IPS-NIHi7 (cell line): ENCODE measurements around the gene CABCOCO1.

ENCODE experiments used
- DNase-seq: peaks from one replicate; pipeline ENCODE4 v3.0.0; 2012; ENCODE audit warnings: mixed read lengths; ENCODE audit errors: extremely low spot score

CABCOCO1 gene

GRCh38 chr10:61785473-61786105 lies 122.9 kb downstream of the CABCOCO1 start:
- no peak for DNase-seq

DNA sequence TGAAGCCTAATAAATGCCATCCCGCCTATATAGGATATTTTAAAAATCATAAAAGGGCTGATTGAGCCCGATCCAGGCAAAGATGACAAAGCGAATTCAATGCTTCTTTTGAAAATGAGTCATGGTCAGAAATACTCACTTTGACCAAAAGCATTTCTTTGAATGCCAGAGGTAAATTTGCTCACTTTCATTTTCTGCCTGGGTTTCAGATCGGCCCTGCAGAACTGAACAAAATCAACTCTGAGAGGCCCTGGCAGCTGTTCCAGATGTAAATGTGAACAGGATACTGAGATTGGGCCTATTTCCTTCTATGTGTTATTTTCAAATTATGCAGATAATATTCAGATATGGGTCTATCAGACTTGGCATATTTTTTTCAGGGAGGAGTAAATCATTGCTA lies 124.0 kb downstream of the CABCOCO1 start:
- no peak for DNase-seq

DNA sequence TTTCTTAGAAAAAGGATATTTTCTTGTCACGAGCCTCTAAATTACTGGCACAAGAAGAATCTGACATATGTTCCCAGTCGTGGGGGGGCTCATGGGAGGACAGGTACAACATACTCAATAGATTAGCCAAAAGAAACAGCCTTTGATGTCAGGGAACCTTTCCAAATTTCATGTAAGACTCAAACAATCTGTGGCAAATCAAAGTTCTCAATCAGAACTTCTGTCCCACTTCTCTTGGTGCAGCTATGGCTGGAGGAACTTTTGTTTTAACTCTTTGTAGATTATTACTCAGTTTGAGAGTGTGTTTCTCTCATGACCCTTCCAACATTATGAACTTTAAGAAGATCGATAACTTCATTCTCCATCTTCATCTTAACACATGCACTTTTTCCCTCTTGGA lies 124.4 kb downstream of the CABCOCO1 start:
- no peak for DNase-seq

DNA sequence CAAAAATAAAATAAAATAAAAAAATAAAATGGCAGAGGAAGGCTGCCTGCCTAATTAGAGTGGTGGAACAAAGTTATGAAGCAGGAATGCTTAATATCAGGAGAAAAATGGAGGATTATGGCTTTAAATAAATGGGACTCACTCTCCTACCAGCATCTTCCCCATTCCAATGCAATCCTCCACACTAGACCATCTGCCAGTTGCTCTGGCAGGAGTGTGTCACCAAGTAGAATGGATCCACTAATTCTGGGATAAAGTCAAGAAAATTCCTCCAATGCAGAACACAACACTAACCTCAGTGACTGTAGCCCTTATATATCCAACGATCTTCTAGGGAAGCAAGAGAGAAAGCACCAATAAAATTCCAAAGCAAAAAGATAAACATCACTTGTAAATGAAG lies 126.3 kb downstream of the CABCOCO1 start:
- DNase-seq = no peak

- DNase-seq = no peak
These were observed 128.5 kb downstream of the CABCOCO1 start for GRCh38 chr10:61791216-61791615.

DNA sequence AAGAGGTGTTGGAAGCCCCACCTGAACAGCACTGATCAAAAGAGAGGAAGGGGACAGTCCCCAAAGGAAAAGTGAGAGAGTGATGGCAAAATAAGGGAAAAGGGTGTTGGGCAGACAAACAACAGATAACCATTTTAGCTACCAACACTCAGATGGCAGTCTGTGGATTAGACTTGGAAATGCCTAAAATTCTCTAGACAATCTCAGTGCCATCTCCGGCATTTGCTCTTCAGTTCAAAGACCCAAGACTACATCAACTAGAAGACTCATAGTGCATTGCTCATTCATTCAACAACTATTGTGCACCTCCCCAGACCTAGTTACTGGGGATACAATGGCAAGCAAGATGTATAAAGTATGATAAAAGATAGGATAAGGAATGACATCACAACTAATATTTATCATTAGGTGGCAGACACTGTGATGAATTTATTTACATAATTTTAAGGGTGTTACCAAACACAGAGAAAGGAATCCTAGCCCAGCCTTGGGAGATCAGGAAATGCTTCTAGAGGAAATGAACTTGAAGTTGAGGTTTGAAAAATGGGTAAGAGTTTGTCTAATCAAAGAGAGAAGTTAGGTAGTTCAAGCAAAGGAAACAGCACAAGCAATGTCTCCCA lies 129.5 kb downstream of the CABCOCO1 start:
- no peak for DNase-seq

DNA sequence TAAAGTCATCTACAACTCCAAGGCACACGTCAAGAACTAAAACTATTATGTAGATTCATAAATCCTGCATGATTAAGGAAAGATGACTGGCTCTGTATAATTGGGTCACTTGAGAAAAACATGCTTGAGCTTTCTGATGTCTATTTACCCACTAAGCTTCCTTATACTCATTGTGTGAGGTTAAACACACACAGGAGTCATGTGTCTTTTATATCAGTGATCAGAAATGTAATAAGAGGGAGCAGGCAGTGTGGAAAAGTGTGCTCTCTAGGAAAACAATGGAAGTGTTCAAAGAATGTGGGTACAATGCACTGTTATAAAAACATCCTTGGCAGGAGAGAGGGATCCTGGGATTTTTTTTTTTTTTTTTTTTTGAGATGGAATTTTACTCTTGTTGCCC lies 130.2 kb downstream of the CABCOCO1 start:
- DNase-seq = no peak

GRCh38 chr10:61793760-61794703 lies 131.3 kb downstream of the CABCOCO1 start:
- DNase-seq = no peak

DNA sequence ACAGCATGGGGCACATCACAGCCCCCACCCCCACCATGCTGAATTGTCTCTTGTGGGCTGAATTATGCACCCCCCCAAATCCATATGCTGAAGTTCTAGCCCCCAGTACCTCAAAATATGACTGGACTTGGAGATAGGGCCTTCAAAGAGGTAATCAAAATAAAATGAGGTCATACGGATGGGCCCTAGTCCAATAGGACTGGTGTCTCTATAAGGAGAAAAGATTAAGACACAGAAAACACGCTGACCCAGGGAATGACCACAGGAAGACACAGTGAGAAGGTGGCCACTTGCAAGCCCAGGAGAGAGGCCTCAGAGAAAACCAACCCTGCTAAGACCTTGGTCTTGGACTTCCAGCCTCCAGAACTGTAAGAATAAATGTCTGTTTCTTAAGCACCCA lies 132.4 kb downstream of the CABCOCO1 start:
- DNase-seq = no peak

- DNase-seq = peak; percentile 53
These were observed 132.8 kb downstream of the CABCOCO1 start for GRCh38 chr10:61795551-61795950.

DNA sequence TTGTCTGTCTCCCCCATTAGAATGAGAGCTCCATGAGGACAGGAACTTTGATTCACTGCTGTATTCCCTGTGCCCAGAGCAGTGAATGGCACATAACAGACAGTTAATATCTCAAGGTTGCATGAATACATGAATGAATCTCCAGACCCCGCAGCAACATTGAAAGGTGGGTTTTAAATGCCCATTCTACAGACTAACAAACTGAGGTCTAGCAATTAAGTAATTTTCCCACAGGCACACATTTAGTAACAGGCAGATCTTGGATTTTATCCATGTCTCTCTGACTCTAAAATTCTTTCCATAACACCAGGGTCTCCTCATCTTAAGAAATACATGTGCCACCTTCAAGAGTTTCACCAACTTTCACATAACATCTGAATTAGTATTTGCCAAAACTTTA lies 134.1 kb downstream of the CABCOCO1 start:
- DNase-seq = no peak

DNA sequence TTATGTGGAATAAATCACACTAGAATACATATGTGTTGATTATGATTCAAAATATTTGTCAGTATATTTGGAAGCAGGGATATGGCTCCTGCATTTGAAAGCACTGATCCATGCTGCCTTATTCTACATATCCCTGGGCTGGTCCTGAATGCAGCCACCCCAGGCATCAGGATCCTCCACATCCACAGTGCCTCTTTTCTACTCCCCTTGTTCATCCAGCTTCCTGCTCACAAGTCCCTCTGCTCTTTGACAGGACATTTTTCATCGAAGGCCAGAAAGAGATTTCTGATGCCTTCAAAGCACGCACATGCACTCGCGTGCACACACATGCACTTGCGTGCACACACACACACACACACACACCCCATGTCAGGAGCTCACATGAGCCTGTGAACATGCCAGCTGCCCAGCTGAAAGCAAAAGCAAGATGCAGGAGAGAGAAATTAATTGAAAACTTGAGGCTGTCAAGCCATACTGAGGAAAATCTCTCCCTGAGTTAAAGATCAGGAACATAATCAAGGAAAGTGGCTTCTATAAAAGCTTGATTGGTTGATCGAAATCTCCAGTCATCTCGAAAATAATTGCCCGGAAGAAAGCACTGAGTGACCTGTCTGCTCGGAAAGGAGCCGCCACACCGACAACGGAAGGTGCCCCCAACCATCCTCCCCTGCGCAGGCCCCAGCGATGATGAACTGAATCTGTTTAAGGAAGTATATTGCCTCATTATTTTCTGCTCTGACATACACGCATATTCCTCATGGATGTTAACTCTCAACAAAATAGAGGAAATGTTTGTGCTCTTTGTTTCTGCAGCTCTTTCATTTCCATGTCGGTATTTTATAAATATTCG lies 134.8 kb downstream of the CABCOCO1 start:
- no peak for DNase-seq

DNA sequence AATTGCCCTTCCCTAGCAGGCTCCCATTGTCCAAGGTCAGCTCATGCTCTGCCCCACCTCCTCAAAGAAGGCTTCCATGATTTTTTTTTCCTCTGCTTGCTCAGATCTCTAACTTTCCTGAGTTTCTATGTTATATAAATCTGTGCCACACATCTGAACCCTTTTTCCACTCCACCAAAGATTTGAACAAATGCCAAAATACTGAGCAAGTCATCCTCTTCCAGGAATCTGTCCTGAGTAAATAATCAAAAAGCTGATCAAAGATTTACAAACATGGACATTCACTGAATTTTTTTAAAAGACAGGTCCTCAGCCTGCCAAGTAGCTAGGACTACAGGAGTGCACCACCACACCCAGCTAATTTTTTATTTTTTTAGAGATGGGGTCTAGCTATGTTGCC lies 136.0 kb downstream of the CABCOCO1 start:
- no peak for DNase-seq

DNA sequence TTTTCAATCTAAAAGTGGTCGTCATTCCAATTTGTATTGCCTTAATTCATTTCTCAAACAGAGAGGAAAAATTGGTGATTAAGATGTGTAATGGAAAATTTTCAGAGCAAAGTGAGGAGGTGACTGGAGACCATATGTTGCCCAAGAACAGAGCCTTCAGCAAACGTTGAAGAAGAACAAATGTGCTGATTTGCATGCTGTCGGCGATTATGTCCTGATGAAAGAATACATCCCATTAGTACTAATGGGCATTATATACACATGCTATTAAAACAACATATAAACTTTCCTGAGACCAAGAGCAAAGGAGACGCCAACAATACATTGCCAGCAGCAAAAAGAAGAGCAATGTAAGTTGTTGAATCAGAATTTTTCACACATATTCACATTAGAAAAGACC lies 138.8 kb downstream of the CABCOCO1 start:
- DNase-seq = no peak

DNA sequence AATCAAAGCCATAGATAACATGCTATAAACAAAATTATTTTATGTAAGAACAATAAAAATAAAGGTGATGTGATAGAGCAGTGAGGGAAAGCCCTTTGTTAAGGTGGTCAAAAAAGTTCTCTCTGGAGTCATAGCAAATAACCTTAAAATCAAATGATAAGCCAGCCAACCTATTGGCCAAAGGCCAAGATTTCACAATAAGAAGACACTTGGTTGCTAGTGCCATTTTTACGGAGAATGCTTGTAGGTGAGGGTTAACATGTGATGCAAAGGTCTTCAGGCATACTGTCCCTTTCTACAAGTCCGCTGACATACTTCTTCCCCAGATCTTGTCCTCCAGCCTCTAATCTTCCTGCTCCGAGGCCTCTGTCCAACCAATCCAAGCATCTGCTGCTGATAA lies 140.5 kb downstream of the CABCOCO1 start:
- DNase-seq = no peak

DNA sequence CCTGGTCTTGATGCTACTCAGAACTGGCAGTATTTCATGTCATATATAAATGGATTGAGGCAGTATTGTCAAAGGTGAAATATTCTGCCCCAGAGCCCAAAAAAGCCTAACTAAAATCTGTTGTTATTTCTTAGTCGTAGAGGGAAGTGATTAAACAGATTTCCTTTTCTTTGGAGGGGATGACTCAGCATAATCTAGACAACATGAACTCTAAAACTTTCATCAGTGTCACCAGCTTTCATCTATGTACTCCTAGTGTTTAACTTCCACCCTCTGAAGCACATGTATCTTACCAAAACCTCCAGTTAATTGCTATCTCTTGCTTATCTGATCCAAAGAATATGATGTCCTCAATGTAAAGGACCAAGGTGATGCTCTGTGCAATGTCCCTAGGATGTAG lies 141.7 kb downstream of the CABCOCO1 start:
- no peak for DNase-seq

DNA sequence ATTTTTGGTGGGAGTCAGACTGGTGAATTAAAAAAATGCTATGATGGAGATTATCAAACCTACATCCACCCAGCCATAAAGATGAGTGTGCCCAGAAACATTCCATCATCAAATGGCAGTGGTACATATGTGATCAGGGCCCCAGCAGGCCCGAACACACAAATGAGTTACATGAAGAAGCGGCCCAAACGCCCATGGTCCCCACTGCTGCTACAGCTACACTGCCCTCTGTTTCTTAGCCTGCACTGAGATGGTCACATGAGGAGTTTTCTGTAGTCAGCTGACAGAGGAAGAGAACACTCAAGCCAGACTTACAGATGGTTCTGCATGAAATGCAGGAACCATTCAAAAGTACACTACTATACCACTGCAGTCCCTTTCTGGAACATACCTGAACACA lies 142.4 kb downstream of the CABCOCO1 start:
- no peak for DNase-seq

GRCh38 chr10:61810263-61810662 lies 147.5 kb downstream of the CABCOCO1 start:
- DNase-seq = no peak

DNA sequence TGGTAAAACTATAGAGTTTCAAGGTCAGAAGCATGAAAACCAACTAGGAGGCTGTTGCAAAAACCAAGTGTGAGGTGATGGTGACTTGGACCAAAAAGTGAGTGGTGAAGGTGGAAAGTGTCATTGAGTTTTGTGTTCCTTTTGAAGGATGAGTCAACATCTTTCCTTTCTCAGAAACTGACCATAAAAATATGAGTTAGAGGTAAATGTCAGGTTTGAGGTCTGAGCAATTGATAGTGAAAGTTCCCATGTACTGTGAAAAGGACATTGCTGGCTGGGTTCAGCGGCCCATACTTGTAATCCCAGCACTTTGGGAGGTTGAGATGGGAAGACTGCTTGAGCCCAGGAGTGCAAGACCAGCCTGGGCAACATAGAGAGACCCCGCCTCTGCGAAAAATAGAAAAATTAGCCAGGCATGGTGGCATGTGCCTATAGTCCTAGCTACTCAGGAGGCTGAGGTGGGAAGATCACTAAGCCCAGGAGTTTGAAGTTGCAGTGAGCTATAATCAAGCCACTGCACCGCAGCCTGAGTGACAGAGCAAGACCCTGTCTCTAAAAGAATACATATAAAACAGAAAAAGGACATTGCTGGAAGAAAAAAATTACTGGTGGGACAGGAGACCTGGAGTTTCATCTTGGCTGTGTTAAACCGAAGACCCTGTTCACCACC lies 149.5 kb downstream of the CABCOCO1 start:
- DNase-seq = no peak

DNA sequence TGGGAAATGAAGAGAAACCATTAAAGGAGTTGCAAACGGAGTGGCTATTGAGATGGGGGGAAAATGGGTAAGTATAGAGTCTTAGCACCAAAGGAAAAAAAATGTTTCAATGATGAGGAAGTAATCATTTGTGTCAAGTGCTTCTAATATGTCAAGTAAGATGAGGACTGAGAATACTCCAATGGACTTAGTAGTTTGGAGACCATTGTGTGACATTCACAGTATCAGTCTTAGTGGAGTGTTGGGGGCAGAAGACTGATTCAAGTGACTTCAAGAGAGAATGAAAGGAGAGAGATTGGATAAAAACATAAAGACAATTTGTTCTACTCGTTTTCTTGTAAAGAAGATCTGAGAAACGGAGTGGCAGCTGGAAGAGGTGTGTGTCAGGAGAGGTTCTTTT lies 150.2 kb downstream of the CABCOCO1 start:
- DNase-seq = no peak

DNA sequence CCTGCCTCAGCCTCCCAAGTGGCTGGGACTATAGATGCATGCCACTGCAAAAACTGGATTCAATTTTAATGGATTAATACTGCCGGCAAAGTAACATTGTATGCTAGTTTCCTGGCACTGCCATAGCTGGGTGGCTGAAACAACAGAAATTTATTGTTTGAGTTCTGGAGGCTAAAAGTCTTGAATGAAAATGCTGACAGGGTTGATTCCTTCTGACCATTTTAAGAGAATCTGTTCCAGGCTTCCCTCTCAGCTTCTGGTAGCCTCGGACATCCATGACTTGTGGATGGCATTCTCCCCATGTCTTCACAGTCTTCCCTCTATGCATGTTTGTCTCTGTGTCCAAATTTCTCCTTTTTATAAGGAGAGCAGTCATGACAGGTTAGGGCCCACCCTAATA lies 151.4 kb downstream of the CABCOCO1 start:
- DNase-seq = no peak
